ENCODE results near the gene GABBR2. TPM values are rescaled to one million over a fixed set of nuclear protein-coding genes. Genes with fewer than 3 reads are reported as not detected.

The GABBR2 gene
- total and polyA plus RNA-seq, 9 of the 15 experiments (the other 6 are each of a cell fraction or from before 2014, with no cell fraction given), result 0.15 to 1.9 (median 0.32) TPM

- TF ChIP-seq TFAP4 (CRISPR knock-in tag; IDR thresholded peaks at IDR 0.05; ENCODE audit: borderline replicate concordance), result no peak
- TF ChIP-seq NRF1 (conservative IDR thresholded peaks at IDR 0.05 in 1 of 2, IDR thresholded peaks at IDR 0.05 in 1 of 2), result no peak
- no peak for TF ChIP-seq TBP (optimal IDR thresholded peaks at IDR 0.05; ENCODE audit: low read depth, low read length)
- TF ChIP-seq RBBP5 (IDR thresholded peaks at IDR 0.05; ENCODE audit: borderline replicate concordance, insufficient read depth, low read length, poor library complexity, severe bottlenecking), result no peak
- no peak for TF ChIP-seq IRF1 (CRISPR knock-in tag; IDR thresholded peaks at IDR 0.05; ENCODE audit: borderline replicate concordance)
- TF ChIP-seq HEY1 (CRISPR knock-in tag; IDR thresholded peaks at IDR 0.05; ENCODE audit: borderline replicate concordance), result no peak
- no peak for TF ChIP-seq SRSF7 (optimal IDR thresholded peaks at IDR 0.05; ENCODE audit: low read depth, low read length)
- TF ChIP-seq ZBTB17 (CRISPR knock-in tag; IDR thresholded peaks at IDR 0.05), result no peak
- TF ChIP-seq MLLT1 (IDR thresholded peaks at IDR 0.05), result no peak
- TF ChIP-seq NBN (IDR thresholded peaks at IDR 0.05; ENCODE audit: low read depth), result peak; percentile 54; the same call in 1 of the 2 replicates
- TF ChIP-seq DNMT1 (IDR thresholded peaks at IDR 0.05), result no peak
- TF ChIP-seq MITF (IDR thresholded peaks at IDR 0.05), result no peak
- TF ChIP-seq CUX1 (CRISPR knock-in tag; IDR thresholded peaks at IDR 0.05), result no peak
- peak; percentile 91 for TF ChIP-seq MTA2 (IDR thresholded peaks at IDR 0.05; ENCODE audit: low read depth)
- TF ChIP-seq ELF4 (CRISPR knock-in tag; IDR thresholded peaks at IDR 0.05), result no peak
- no peak for TF ChIP-seq CEBPG (CRISPR knock-in tag; IDR thresholded peaks at IDR 0.05)
- 0 out of 4 replicates have a peak, but pooled peaks of 1 of the 2 experiments have one; percentile 38 for TF ChIP-seq CEBPG (tag; conservative IDR thresholded peaks at IDR 0.05 in 1 of 2, IDR thresholded peaks at IDR 0.05 in 1 of 2)
- no peak for TF ChIP-seq ATF1 (CRISPR knock-in tag; IDR thresholded peaks at IDR 0.05)
- TF ChIP-seq ATF1 (tag; IDR thresholded peaks at IDR 0.05), result 0 out of 2 replicates have a peak, but pooled peaks have one; percentile 6
Measured at GRCh38 chr9:98576354-98576753, 132.4 kb downstream of the GABBR2 start (continued).

Measured in K562 (cell line).